GM18951 (cell line): Measurements from ENCODE around the gene SP100.
"Not testable (repeated sequence)": the region's sequence is repeated elsewhere in the genome, so short reads cannot be mapped to it uniquely, and the experiment has no call there.

ENCODE experiments used
- POLR2A ChIP-seq: IDR thresholded peaks from 4 replicates; pipeline ENCODE4 v1.6.1; 2011; ENCODE audit warnings: mild to moderate bottlenecking; ENCODE audit not compliant: insufficient read length, insufficient read depth; ENCODE audit errors: extremely low read depth
- in situ Hi-C: fragments of 300-500 bp; cut with MboI; formaldehyde crosslinking; loops from one replicate; pipeline ENCODE4 v1.12.0; 2022; ENCODE audit warnings: low sequenced_read_pairs, mixed read lengths, inconsistent platforms; ENCODE audit not compliant: unreplicated experiment

The SP100 gene

GRCh38 chr2:230455005-230455684 lies 39.1 kb downstream of the SP100 start:
- in situ Hi-C loops, result no loop called here
- no peak for TF ChIP-seq POLR2A

- no peak for TF ChIP-seq POLR2A
- in situ Hi-C loops, result no loop called here
These were observed 41.2 kb downstream of the SP100 start for GRCh38 chr2:230457073-230457768.

GRCh38 chr2:230457793-230458192 lies 41.8 kb downstream of the SP100 start:
- in situ Hi-C loops, result no loop called here
- TF ChIP-seq POLR2A, result no peak

GRCh38 chr2:230459216-230459615 lies 43.2 kb downstream of the SP100 start:
- in situ Hi-C loops, result no loop called here
- no peak for TF ChIP-seq POLR2A

- in situ Hi-C loops, result no loop called here
- TF ChIP-seq POLR2A, result no peak
These were observed 55.1 kb downstream of the SP100 start for GRCh38 chr2:230471074-230471473.

GRCh38 chr2:230472621-230473018 lies 56.6 kb downstream of the SP100 start:
- in situ Hi-C loops, result no loop called here
- no peak for TF ChIP-seq POLR2A

GRCh38 chr2:230473378-230473777 lies 57.4 kb downstream of the SP100 start:
- in situ Hi-C loops, result no loop called here

GRCh38 chr2:230475143-230475542 lies 59.1 kb downstream of the SP100 start:
- no peak for TF ChIP-seq POLR2A
- in situ Hi-C loops, result no loop called here

More at GRCh38 chr2:230473378-230473777, 57.4 kb downstream of the SP100 start:
- no peak for TF ChIP-seq POLR2A

GRCh38 chr2:230485801-230486341 lies 69.9 kb downstream of the SP100 start:
- in situ Hi-C loops, result no loop called here
- TF ChIP-seq POLR2A, result no peak

- in situ Hi-C loops, result not testable (repeated sequence)
These were observed 75.2 kb downstream of the SP100 start for GRCh38 chr2:230491219-230491618.

- TF ChIP-seq POLR2A, result no peak
- in situ Hi-C loops, result no loop called here
These were observed 76.1 kb downstream of the SP100 start for GRCh38 chr2:230492107-230492506.

- in situ Hi-C loops, result no loop called here
- TF ChIP-seq POLR2A, result no peak
These were observed 79.0 kb downstream of the SP100 start for GRCh38 chr2:230494980-230495379.

- in situ Hi-C loops, result no loop called here
- no peak for TF ChIP-seq POLR2A
These were observed 80.9 kb downstream of the SP100 start for GRCh38 chr2:230496891-230497290.

- in situ Hi-C loops, result no loop called here
- no peak for TF ChIP-seq POLR2A
These were observed 82.6 kb downstream of the SP100 start for GRCh38 chr2:230498506-230499107.
